Activated CD4-positive, alpha-beta T cell treated with anti-CD3 and anti-CD28 coated beads for 36 hours (primary cell): ENCODE results near the gene KNCN. TPM values are rescaled to one million over a fixed set of nuclear protein-coding genes. Genes with fewer than 3 reads are reported as not detected.

Experiments
- ATAC-seq: fragments of 200-7000 bp; cut with Tn5 transposase; one replicate; pipeline ENCODE4 v1.10.0; 2021; ENCODE audit warnings: mild to moderate bottlenecking, moderate library complexity
- CTCF ChIA-PET: fragments of 350-600 bp; sonication (Branson Sonifier 250); formaldehyde crosslinking; loops from one replicate; lab custom pipeline; 2021; ENCODE audit warnings: antibody characterized with exemption; lab: Charles Lee
- POLR2A ChIA-PET: fragments of 350-600 bp; sonication (Branson Sonifier 250); formaldehyde crosslinking; loops from one replicate; lab custom pipeline; 2021; ENCODE audit warnings: antibody characterized with exemption, inconsistent platforms; lab: Charles Lee
- DNase-seq: peaks from one replicate; pipeline ENCODE4 v3.0.0-alpha.2; 2020
- H3K27ac Mint-ChIP-seq: one replicate; pipeline ENCODE4 v1.8.0; 2021; ENCODE audit warnings: mixed read lengths
- H3K27me3 Mint-ChIP-seq: one replicate; pipeline ENCODE4 v1.8.0; 2021; ENCODE audit warnings: mixed read lengths
- H3K36me3 Mint-ChIP-seq: one replicate; pipeline ENCODE4 v1.8.0; 2021; ENCODE audit warnings: low read depth, mixed read lengths
- H3K4me1 Mint-ChIP-seq: one replicate; pipeline ENCODE4 v1.8.0; 2021; ENCODE audit warnings: mixed read lengths
- H3K4me3 Mint-ChIP-seq: one replicate; pipeline ENCODE4 v1.8.0; 2021; ENCODE audit warnings: mild to moderate bottlenecking, moderate library complexity, mixed read lengths
- H3K9me3 Mint-ChIP-seq: one replicate; pipeline ENCODE4 v1.8.0; 2021; ENCODE audit warnings: low read depth, mixed read lengths
- intact Hi-C, 2 experiments: fragments of 100-400 bp; cut with DNase I in 1 of 2; cut with micrococcal nuclease in 1 of 2; formaldehyde crosslinking; loops; one replicate each; pipeline versions ENCODE4 v1.14.2 to v1.15.1; 2022 to 2024; cut with DNase I, micrococcal nuclease
- total RNA-seq, 2 experiments: library from RNA; stranded (reverse); gene quantifications; one replicate each; pipeline ENCODE4 v1.2.3, GENCODE V29; 2021

The KNCN gene
- total RNA-seq, 2 experiments from 2014 or later = not detected

DNA sequence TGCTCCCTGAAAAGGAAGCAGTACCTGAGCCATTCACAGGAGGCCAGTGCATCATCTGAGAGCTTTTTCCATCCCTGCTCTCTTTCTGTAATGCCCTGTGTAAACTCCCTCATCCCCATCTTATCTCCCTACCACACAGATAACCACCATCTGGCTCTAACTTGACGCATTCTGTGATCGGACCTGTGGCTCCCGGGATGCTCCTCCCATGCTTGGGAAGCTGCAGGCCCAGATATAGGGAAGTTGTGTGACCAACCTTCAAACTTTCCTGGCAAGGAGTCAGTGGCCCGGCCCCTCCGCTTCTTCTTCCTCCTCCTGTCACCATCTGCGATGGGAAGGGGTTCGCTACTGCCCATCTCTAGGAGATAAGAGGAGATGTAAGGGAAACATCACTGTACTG, 31.5 kb upstream of the KNCN start:
- H3K9me3 Mint-ChIP-seq = no peaks in the 10 kb centered on the region
- H3K27me3 Mint-ChIP-seq = no peaks in the 10 kb centered on the region
- POLR2A ChIA-PET = no interaction called here
- ATAC-seq (no peak), DNase-seq (no peak)
- peaks cover 21% of the 10 kb centered on the region for H3K4me1 Mint-ChIP-seq
- intact Hi-C loops = no loop called here
- CTCF ChIA-PET = no interaction called here
- peaks cover 38% of the 10 kb centered on the region for H3K36me3 Mint-ChIP-seq
- no peak overlapping the region for H3K4me3 Mint-ChIP-seq
- no peak overlapping the region for H3K27ac Mint-ChIP-seq

DNA sequence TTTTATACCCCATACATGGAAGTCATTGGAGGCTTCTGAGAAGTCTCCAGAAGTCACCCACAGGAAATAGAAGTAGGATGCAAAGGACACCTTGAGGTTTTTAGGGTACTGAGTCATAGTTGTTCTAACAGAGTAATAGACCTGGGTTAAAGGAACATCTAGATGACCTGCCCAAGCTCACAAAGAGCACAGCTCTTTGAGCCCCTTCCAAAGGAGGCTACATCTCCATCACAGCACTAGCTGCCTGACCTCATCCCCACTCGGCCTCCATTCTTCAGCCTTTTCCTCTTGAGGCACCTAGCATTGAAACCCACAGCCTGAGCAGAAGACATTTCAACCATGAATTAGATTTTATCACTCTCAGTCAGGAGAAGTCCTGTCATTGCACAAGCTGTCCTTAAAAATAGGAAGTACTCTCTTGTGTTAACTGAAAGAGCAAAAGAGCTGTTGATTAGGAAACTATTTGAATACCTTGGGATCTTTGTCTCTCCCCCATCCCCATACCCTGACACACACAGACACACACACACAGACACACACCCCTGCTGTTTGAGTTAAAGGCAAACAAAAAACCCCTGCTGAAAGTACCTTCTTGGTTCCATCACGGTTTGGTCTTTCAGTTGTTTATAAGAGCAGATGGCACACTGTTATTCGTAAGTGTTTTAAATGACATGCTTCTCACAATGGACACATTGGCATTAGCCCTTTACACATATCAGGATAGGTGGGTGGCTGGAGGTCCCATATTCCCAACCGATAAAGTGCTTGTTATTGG, 30.4 kb upstream of the KNCN start:
- Mint-ChIP-seq H3K27me3 (no peaks in the 10 kb centered on the region), H3K36me3 (peaks cover 41% of the 10 kb centered on the region), H3K27ac (peak overlapping the region; percentile 91), H3K4me1 (peaks cover 21% of the 10 kb centered on the region), H3K4me3 (no peak overlapping the region), H3K9me3 (no peaks in the 10 kb centered on the region)
- ChIA-PET POLR2A (no interaction called here), CTCF (interaction anchor here (0.6 to 0.8 kb wide), 3 partner anchors 15 to 168 kb away, joined by 3 read pairs; no protein-coding TSS in a partner anchor)
- ATAC-seq = peak; percentile 95
- peak; percentile 26 for DNase-seq
- intact Hi-C loops = loop anchor here in 1 of 2 experiments (1.0 kb wide), 1 partner anchor 34 kb away; the partner anchor contains the start of gene MOB3C

DNA sequence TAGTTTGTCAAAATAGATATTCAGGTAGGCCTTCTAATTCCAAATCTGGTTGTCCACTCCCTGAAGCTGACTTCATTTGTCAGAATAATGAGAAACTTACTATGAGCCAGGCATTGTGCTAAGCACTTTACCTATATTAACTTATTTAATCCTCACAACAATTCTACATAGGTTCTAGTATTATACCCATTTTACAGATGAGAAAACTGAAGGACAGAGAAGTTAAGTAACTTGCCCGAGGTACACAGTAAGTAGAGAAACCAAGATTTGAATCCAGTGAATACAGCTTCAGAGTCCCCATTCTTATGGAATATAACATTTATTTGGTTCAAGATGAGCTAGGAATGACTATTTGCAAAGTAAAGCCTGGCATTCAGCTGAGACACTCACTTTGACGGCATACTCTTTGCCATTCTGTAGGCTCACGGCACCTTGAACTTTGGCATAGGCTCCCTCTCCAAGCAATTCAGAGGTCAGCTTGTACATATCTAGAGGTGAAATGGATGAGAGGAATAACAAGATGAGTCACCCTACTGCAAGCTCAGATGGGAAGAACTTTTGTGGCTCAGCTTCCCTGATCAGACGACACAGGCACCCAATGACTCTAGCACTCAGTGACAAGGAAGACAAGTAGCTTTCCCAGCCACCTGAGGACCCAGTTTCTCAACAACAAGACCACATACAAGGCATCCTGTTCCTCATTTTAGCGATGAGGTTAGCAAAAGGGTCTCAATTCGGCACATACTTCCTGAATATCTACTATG, 28.9 kb upstream of the KNCN start:
- no peaks in the 10 kb centered on the region for H3K9me3 Mint-ChIP-seq

DNA sequence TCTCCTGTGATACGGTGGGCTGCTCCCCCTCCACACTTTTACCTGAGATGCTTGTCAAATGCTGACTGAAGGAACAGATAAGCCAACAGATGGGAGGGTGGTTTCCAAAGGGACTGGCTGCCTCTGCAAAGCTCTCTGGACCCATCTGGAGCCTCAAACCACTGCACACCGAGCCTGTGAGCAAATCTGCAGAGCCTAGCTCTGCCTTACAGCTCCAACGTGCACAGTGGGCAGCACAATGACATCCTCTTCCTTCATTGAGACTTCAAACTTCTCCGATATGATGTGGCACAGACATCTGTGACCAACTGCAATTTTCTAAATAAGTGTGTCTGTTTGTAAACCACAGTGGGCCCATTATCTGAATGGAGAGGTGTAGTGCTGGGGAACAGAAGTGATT, 26.2 kb upstream of the KNCN start:
- no peak for ATAC-seq

More for the DNA sequence above, 28.9 kb upstream of the KNCN start:
- H3K27ac Mint-ChIP-seq = peak overlapping the region; percentile 51
- no peak for DNase-seq
- peaks cover 45% of the 10 kb centered on the region for H3K36me3 Mint-ChIP-seq
- intact Hi-C loops = no loop called here
- CTCF ChIA-PET = interaction anchor here (0.7 to 1.1 kb wide), 2 partner anchors 16 to 21 kb away, joined by 3 read pairs; no protein-coding TSS in a partner anchor
- ATAC-seq = no peak
- H3K4me3 Mint-ChIP-seq = no peak overlapping the region
- no peaks in the 10 kb centered on the region for H3K27me3 Mint-ChIP-seq
- peaks cover 21% of the 10 kb centered on the region for H3K4me1 Mint-ChIP-seq
- POLR2A ChIA-PET = interaction anchor here (0.9 kb wide), 1 partner anchor 37 kb away, joined by 3 read pairs; no protein-coding TSS in a partner anchor

DNA sequence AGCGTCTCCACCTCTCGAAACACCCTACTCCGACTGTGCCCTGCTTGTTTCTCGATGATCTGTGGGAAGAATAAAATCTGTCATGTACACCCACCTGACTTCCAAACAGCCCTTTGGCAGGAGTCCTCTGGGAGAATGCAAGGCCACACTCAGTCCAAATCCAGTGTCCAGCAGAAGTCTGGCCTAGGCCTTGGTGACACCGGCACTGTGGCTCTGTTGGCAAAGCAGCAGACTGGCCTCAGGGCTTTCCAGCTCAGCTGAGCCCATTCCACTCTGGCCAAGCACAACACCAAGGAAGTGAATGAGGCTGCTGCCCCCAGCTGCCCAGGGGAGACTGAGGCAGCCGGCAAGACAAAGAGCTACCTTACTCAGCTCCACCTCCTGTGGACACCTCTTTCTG, 25.1 kb upstream of the KNCN start:
- peaks cover 31% of the 10 kb centered on the region for H3K36me3 Mint-ChIP-seq
- ChIA-PET CTCF (interaction anchor here (0.9 to 1.3 kb wide), 2 partner anchors 47 to 49 kb away, joined by 3 to 4 read pairs; no protein-coding TSS in a partner anchor), POLR2A (no interaction called here)
- H3K9me3 Mint-ChIP-seq = no peaks in the 10 kb centered on the region
- H3K4me3 Mint-ChIP-seq = no peak overlapping the region
- no peaks in the 10 kb centered on the region for H3K27me3 Mint-ChIP-seq
- intact Hi-C loops = no loop called here
- DNase-seq (no peak), ATAC-seq (no peak)
- peaks cover 12% of the 10 kb centered on the region for H3K4me1 Mint-ChIP-seq
- no peak overlapping the region for H3K27ac Mint-ChIP-seq

More for the DNA sequence above, 26.2 kb upstream of the KNCN start:
- Mint-ChIP-seq H3K36me3 (peaks cover 41% of the 10 kb centered on the region), H3K4me3 (no peak overlapping the region), H3K27me3 (no peaks in the 10 kb centered on the region), H3K27ac (no peak overlapping the region), H3K4me1 (peaks cover 21% of the 10 kb centered on the region), H3K9me3 (no peaks in the 10 kb centered on the region)
- ChIA-PET POLR2A (no interaction called here), CTCF (no interaction called here)
- no peak for DNase-seq
- intact Hi-C loops = no loop called here

DNA sequence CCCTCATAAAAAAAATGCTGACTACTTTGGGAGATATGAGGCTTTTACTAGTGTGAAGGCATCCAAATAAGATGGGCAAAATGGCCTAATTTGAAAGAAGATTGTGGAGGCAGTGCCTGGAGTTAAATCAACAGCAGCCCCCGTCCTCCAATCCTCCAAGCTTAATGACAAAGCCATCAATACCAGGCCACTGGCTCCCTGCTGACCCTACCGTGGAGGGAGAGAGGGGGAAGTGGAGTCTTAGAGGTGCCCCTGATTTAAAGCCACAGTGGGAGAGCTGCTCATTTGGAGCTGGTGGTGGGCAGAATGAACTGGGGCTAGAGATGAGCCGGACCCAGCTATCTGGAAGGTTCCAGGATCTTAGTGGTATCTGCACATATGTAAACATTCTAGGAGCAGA, 24.3 kb upstream of the KNCN start:
- intact Hi-C loops = no loop called here
- no peak for DNase-seq
- Mint-ChIP-seq H3K36me3 (peaks cover 28% of the 10 kb centered on the region), H3K27me3 (no peaks in the 10 kb centered on the region), H3K9me3 (no peaks in the 10 kb centered on the region), H3K4me1 (peaks cover 4% of the 10 kb centered on the region), H3K4me3 (no peak overlapping the region), H3K27ac (no peak overlapping the region)
- ChIA-PET POLR2A (no interaction called here), CTCF (interaction anchor here (0.6 to 1.3 kb wide), 4 partner anchors 41 to 92 kb away, joined by 3 to 4 read pairs (median 3); partner anchors contain the start of gene MOB3C)
- ATAC-seq = no peak

DNA sequence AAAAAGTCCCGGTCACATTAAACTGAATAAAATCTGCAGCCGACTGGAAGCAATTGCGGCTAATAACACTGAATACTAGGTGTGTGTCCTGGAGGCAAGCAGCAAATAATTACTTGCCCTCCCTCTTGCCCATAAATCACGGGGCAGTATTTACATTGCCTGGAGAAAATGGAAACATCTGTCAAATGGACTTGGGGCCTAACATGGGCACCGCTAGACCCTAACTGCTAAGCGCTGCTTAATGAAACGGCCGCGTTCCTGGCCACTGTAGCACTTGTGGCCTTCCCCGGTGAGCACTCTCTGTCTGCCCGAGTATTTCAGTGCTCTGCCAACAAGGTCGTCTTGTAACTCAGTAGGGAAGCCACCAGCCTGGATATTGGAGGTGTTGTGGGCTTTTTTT, 23.9 kb upstream of the KNCN start:
- no peaks in the 10 kb centered on the region for H3K27me3 Mint-ChIP-seq
- intact Hi-C loops = no loop called here
- H3K27ac Mint-ChIP-seq = no peak overlapping the region
- no peak for ATAC-seq
- ChIA-PET POLR2A (no interaction called here), CTCF (interaction anchor here (0.7 to 1.3 kb wide), 3 partner anchors 45 to 92 kb away, joined by 3 to 4 read pairs (median 3); no protein-coding TSS in a partner anchor)
- no peaks in the 10 kb centered on the region for H3K9me3 Mint-ChIP-seq
- no peak for DNase-seq
- H3K4me1 Mint-ChIP-seq = no peaks in the 10 kb centered on the region
- H3K36me3 Mint-ChIP-seq = peaks cover 23% of the 10 kb centered on the region
- no peak overlapping the region for H3K4me3 Mint-ChIP-seq

DNA sequence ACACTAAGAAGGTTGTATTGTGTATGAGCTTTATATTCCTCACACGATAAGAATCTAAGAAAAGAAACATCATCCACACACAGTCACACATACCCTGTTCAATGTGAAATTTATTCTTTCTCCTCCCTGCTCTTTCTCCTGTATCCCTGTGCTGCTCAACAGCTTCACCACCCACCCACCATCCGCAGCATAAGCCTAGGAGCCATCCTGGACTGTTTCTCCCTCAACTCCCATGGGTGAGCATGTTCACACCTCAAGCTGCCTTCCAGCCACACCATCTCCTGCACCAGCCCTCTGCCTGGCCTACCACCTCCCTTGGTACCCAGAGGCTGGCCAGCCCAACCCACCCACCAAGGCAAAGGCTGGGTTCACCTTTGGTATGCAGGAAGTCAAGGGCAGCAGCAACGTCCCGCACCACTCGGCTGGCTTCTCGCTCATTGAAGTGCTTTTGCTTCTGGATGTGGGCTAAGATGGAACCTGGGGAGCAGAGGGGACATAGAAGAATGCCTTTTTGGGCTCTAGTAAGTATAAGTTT, 20.3 kb upstream of the KNCN start:
- Mint-ChIP-seq H3K9me3 (no peaks in the 10 kb centered on the region), H3K27me3 (no peaks in the 10 kb centered on the region), H3K4me3 (no peak overlapping the region), H3K4me1 (no peaks in the 10 kb centered on the region), H3K36me3 (peaks cover 21% of the 10 kb centered on the region), H3K27ac (no peak overlapping the region)
- ATAC-seq = no peak
- no peak for DNase-seq
- intact Hi-C loops = no loop called here
- POLR2A ChIA-PET = interaction anchor here (0.7 kb wide), 1 partner anchor 106 kb away, joined by 3 read pairs; no protein-coding TSS in a partner anchor
- CTCF ChIA-PET = no interaction called here

DNA sequence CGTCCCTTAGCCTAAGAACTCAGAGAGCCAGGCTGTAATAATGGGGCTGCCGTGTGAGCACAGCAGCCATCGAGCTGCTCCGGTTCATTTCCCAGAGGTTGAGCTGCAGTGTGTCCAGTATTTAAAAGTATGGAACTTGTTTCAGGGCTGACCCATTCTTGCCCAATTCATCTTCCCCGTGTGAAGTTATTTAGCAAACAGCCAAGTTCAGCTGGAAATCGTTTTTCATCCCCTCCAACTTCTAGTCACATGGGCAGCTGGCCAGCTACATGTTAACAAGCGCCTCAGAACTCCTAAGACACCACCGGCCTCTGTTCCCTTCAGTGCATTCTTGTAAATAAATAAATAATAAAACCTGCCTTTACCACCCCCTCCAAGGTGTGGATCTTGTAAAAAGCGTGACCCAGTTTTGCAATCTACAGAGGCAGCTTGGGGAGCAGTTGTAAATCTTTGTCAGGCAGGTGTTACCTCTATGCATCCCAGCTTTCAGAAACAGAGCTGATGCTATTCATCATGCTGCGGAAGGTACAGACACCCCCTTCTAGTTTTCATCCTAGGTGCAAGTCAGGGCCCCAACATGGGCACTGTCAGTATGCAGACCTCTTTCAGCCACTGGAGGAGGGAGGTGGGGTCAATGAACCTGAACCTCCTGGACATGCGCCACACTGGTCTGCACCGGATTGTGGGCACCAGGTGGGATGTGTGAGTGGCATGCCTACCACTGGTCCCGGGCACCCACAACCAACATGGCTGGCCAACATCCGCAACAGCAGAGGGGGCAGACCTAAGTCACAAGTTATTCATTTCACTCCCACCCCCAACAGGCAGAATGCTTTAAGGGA, 18.7 kb upstream of the KNCN start:
- DNase-seq = no peak
- H3K4me1 Mint-ChIP-seq = no peaks in the 10 kb centered on the region
- no peaks in the 10 kb centered on the region for H3K27me3 Mint-ChIP-seq
- ChIA-PET CTCF (interaction anchor here (0.5 to 0.7 kb wide), 2 partner anchors 144 to 213 kb away, joined by 3 to 4 read pairs; no protein-coding TSS in a partner anchor), POLR2A (no interaction called here)
- peaks cover 15% of the 10 kb centered on the region for H3K36me3 Mint-ChIP-seq
- intact Hi-C loops = no loop called here
- no peaks in the 10 kb centered on the region for H3K9me3 Mint-ChIP-seq
- no peak for ATAC-seq
- no peak overlapping the region for H3K27ac Mint-ChIP-seq
- H3K4me3 Mint-ChIP-seq = no peak overlapping the region

DNA sequence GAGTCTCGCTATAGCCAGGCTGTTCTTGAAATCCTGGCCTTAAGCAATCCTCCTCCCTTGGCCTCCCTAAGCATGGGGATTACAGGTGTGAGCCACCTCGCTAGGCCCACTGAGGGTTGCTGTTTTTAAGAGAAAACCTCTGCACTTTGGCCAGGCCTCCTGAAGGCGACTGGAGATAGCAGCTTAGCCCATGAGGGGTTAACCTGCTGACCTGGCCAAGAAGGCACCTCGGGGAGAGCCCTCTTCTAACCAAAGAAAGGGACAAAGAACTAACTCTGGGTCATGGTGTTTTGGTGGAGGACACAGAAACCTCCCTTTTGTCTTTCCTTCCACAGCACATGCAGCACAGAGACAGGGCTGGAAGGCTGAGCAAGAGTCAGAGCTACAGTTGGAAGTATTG, 17.7 kb upstream of the KNCN start:
- POLR2A ChIA-PET = no interaction called here
- no peaks in the 10 kb centered on the region for H3K4me1 Mint-ChIP-seq

More for the DNA sequence above, 17.7 kb upstream of the KNCN start:
- Mint-ChIP-seq H3K4me3 (no peak overlapping the region), H3K9me3 (no peaks in the 10 kb centered on the region), H3K27ac (no peak overlapping the region), H3K36me3 (peaks cover 13% of the 10 kb centered on the region), H3K27me3 (no peaks in the 10 kb centered on the region)
- intact Hi-C loops = no loop called here
- no peak for DNase-seq
- ATAC-seq = no peak
- CTCF ChIA-PET = interaction anchor here (0.7 kb wide), 1 partner anchor 214 kb away, joined by 4 read pairs; no protein-coding TSS in a partner anchor
